ENCODE results near the gene GALNT10. TPM values are rescaled to one million over a fixed set of nuclear protein-coding genes. Genes with fewer than 3 reads are reported as not detected.

The GALNT10 gene
- total and polyA plus RNA-seq, 2 of the 8 experiments (the other 6 are each of a cell fraction or from before 2014, with no cell fraction given), result 4.6 to 15.5 TPM

DNA sequence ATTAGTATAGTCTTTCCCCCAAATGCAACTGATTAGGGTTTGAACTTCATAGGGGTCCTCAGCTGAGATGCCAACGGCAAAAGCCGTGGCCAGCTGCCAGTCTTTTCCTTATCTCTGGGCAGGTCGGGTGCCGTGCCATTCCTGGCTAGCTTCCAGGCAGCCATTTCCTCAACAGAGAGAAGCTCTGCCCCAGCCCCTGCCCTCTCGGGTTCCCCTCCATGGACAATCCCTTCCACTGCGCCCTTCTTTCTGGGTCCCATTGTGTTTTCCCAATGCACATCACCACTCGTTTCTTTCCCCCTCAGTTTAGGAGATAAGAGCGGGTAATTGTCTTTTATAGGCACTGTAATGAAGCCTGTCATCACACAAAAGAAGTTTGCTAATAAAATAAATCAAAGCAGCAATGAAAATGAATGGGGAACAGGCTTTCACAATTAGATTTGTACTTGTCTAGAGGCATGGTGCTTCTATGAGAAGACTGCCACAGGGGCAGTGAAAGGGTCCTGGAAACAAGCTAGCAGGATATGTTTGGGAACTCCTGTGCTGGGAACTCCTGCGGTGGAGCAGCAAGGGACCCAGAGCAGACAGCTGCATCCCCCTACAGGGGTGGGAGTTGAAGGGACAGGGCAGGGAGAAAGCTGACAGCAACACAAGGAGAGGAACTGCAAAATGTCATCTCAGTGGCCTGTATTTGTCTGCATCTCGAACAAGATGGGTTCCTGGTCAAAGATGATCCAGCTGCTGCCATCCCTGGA, 207.3 kb downstream of the GALNT10 start:
- H4K8ac ChIP-seq (ENCODE audit: extremely low read depth, insufficient read depth, low read length), result no peak overlapping the region
- no peaks in the 10 kb centered on the region for H4K20me1 ChIP-seq (replicated peaks in 1 of 2; ENCODE audit: control insufficient read depth in 1 of 2, insufficient read depth in 2 of 2, low read length in 2 of 2)
- H3K9me3 ChIP-seq (ENCODE audit: insufficient read depth in 2 of 2, low read depth in 1 of 2, low read length in 1 of 2), result no peaks in the 10 kb centered on the region
- H3K4me1 ChIP-seq (replicated peaks in 1 of 4; ENCODE audit: control insufficient read depth in 3 of 4, insufficient read depth in 4 of 4, low read length in 3 of 4), result peaks cover 4 to 10% (median 7%) of the 10 kb centered on the region in 4 experiments
- no peak overlapping the region for H3K18ac ChIP-seq (ENCODE audit: extremely low read depth, low read length)
- H4K5ac ChIP-seq (ENCODE audit: insufficient read length, low read depth, low read length), result no peak overlapping the region
- DNase-seq (ENCODE audit: low read depth in 1 of 2, low spot score in 2 of 2), result no peak
- H2AFZ ChIP-seq (ENCODE audit: low read length), result no peak overlapping the region
- no peak overlapping the region for H3K14ac ChIP-seq (ENCODE audit: insufficient read length)
- no peaks in the 10 kb centered on the region for H3K23me2 ChIP-seq (ENCODE audit: low read depth, low read length)
- no peak overlapping the region for H2BK5ac ChIP-seq (ENCODE audit: low read depth, low read length)
- no peak overlapping the region for H2BK15ac ChIP-seq (ENCODE audit: low read length)
- no peak overlapping the region for H3K23ac ChIP-seq (ENCODE audit: insufficient read length)
- FAIRE-seq, result no peak
- no peak overlapping the region for H2BK12ac ChIP-seq (ENCODE audit: low read depth, low read length)
- H3K4me3 ChIP-seq (ENCODE audit: extremely low read depth in 1 of 4, insufficient read depth in 2 of 4, low read depth in 3 of 4, low read length in 4 of 4), result no peak overlapping the region
- no peak overlapping the region for H2BK20ac ChIP-seq (ENCODE audit: low read length)
- no peaks in the 10 kb centered on the region for H3K27me3 ChIP-seq (replicated peaks in 1 of 4; ENCODE audit: control insufficient read depth in 3 of 4, extremely low read depth in 1 of 4, insufficient read depth in 3 of 4, low read length in 3 of 4)
- no peak overlapping the region for H3K4ac ChIP-seq (replicated peaks; ENCODE audit: insufficient read length, low read depth, low read length)
- H3K9ac ChIP-seq (replicated peaks in 1 of 4; ENCODE audit: extremely low read depth in 1 of 4, low read depth in 3 of 4, low read length in 3 of 4), result no peak overlapping the region
- no peaks in the 10 kb centered on the region for H3K79me2 ChIP-seq (ENCODE audit: control insufficient read depth in 1 of 2, insufficient read depth in 2 of 2, low read length in 2 of 2)
- 86% methylated on average over 10 of the region's 10 CpGs; no CpG with 5 or more reads in 1 of the 2 experiments for WGBS, 2 experiments (ENCODE audit: extremely low coverage in 1 of 2, insufficient coverage in 1 of 2, insufficient read length in 1 of 2, insufficient replicate concordance in 2 of 2, low coverage in 1 of 2, low lambda C conversion rate in 2 of 2, missing lambda C conversion rate in 1 of 2)
- no peak overlapping the region for H2BK120ac ChIP-seq (replicated peaks; ENCODE audit: low read depth, low read length)
- ChIA-PET CTCF (ENCODE audit: partially characterized antibody) (interaction anchor here (1.0 to 2.8 kb wide), 10 partner anchors 11 to 423 kb away, joined by 3 to 10 read pairs (median 3); partner anchors contain the start of gene GALNT10), POLR2A (ENCODE audit: partially characterized antibody) (no interaction called here)
- no peaks in the 10 kb centered on the region for H3K36me3 ChIP-seq (ENCODE audit: control insufficient read depth in 2 of 4, insufficient read depth in 4 of 4, low read length in 3 of 4)
- H4K91ac ChIP-seq (replicated peaks; ENCODE audit: insufficient read length, low read length), result no peak overlapping the region
- H2AK5ac ChIP-seq (ENCODE audit: low read depth, low read length), result no peak overlapping the region
- no peak overlapping the region for H3K27ac ChIP-seq (ENCODE audit: low read depth, low read length)
- no peaks in the 10 kb centered on the region; the same call in 1 of the 2 replicates for H3K79me1 ChIP-seq (ENCODE audit: low read depth, low read length)
- no peak overlapping the region for H3K4me2 ChIP-seq (ENCODE audit: insufficient read depth in 1 of 2, low read depth in 2 of 2, low read length in 2 of 2)
- no peak overlapping the region for H3K56ac ChIP-seq (replicated peaks; ENCODE audit: insufficient read length, low read depth, low read length)
- no peak for TF ChIP-seq SP2 (IDR thresholded peaks at IDR 0.05; ENCODE audit: low read length)
- no peak for TF ChIP-seq POLR2A (IDR thresholded peaks at IDR 0.05; ENCODE audit: control extremely low read depth in 1 of 2, low read depth in 2 of 2, low read length in 2 of 2)
- TF ChIP-seq TBP (IDR thresholded peaks at IDR 0.05; ENCODE audit: low read depth, low read length), result no peak
- no peak for TF ChIP-seq POU5F1 (IDR thresholded peaks at IDR 0.05; ENCODE audit: low read depth, low read length)
- no peak for TF ChIP-seq ATF2 (IDR thresholded peaks at IDR 0.05; ENCODE audit: low read length)
- no peak for TF ChIP-seq CTBP2 (IDR thresholded peaks at IDR 0.05; ENCODE audit: borderline replicate concordance, insufficient read depth, insufficient read length, low read length)
- no peak for TF ChIP-seq EZH2 (IDR thresholded peaks at IDR 0.05; ENCODE audit: low read depth, low read length, severe bottlenecking)
- no peak for TF ChIP-seq BCL11A (IDR thresholded peaks at IDR 0.05; ENCODE audit: low read depth in 2 of 2, low read length in 2 of 2)
- no peak for TF ChIP-seq SP1 (IDR thresholded peaks at IDR 0.05; ENCODE audit: low read depth, low read length)
- no peak for TF ChIP-seq CBX5 (IDR thresholded peaks at IDR 0.05; ENCODE audit: low read depth, low read length)
- TF ChIP-seq KDM5A (IDR thresholded peaks at IDR 0.05; ENCODE audit: low read length), result no peak
